B cell (primary cell): ENCODE results near the gene WNK2. TPM values are rescaled to one million over a fixed set of nuclear protein-coding genes. Genes with fewer than 3 reads are reported as not detected.

Experiments
- ATAC-seq: fragments of 200-7000 bp; cut with Tn5 transposase; one replicate; pipeline ENCODE4 v1.10.0; 2021; ENCODE audit warnings: low read depth, mild to moderate bottlenecking, moderate number of reproducible peaks, moderate library complexity
- CTCF ChIA-PET: fragments of 350-600 bp; sonication (Branson Sonifier 250); formaldehyde crosslinking; loops from one replicate; lab custom pipeline; 2021; ENCODE audit warnings: antibody characterized with exemption, inconsistent platforms; lab: Charles Lee
- POLR2A ChIA-PET: fragments of 350-600 bp; sonication (Branson Sonifier 250); formaldehyde crosslinking; loops from one replicate; lab custom pipeline; 2021; ENCODE audit warnings: antibody characterized with exemption; lab: Charles Lee
- DNase-seq: peaks from one replicate; pipeline ENCODE4 v3.0.0; 2013
- H2AFZ ChIP-seq: 2 replicates; pipeline ENCODE4 v1.6.1; 2012; ENCODE audit warnings: mild to moderate bottlenecking, low read depth, low read length; ENCODE audit not compliant: insufficient read depth, poor library complexity, severe bottlenecking
- H3K27ac ChIP-seq, 2 donors: 1 replicate in 1 of 2; 2 replicates in 1 of 2; pipeline ENCODE4 v1.5.1; 2012 to 2013; ENCODE audit warnings: low read length in 2 of 2, mild to moderate bottlenecking in 2 of 2, moderate library complexity in 1 of 2
- H3K27me3 ChIP-seq, 4 experiments: fragments of 200-600 bp in 1 of 4; sonication (generic) in 1 of 4; replicated peaks in 1 of 4; 1 replicate in 2 of 4; 2 replicates in 2 of 4; pipeline versions ENCODE4 v1.6.1 to v1.7.0; 2013 to 2016; ENCODE audit warnings: low read length in 3 of 4, mild to moderate bottlenecking in 2 of 4, mixed read lengths in 1 of 4, moderate library complexity in 1 of 4; ENCODE audit not compliant: insufficient read depth in 4 of 4, control insufficient read depth in 3 of 4; ENCODE audit errors: control extremely low read depth in 1 of 4
- H3K36me3 ChIP-seq, 2 experiments: replicated peaks in 1 of 2; 1 replicate in 1 of 2; 2 replicates in 1 of 2; pipeline versions ENCODE4 v1.6.1 to v1.7.1; 2013; ENCODE audit warnings: low read length in 1 of 2; ENCODE audit not compliant: insufficient read depth in 2 of 2, control insufficient read depth in 1 of 2; ENCODE audit errors: control extremely low read depth in 1 of 2, extremely low read depth in 1 of 2
- H3K4me1 ChIP-seq, 2 donors: fragments of 200-600 bp in 1 of 2; sonication (generic) in 1 of 2; 1 replicate in 1 of 2; 2 replicates in 1 of 2; pipeline versions ENCODE4 v1.5.1 to v1.6.1; 2013 to 2017; ENCODE audit warnings: low read length in 2 of 2; ENCODE audit not compliant: control insufficient read depth in 2 of 2, insufficient read depth in 2 of 2
- H3K4me2 ChIP-seq: replicated peaks from 2 replicates; pipeline ENCODE3; 2012; ENCODE audit warnings: mild to moderate bottlenecking, low read depth, low read length; ENCODE audit not compliant: poor library complexity, severe bottlenecking
- H3K4me3 ChIP-seq, 5 experiments: fragments of 200-600 bp in 1 of 5; sonication (generic) in 1 of 5; 1 replicate in 3 of 5; 2 replicates in 2 of 5; pipeline versions ENCODE4 v1.5.1 to v1.7.0; 2011 to 2016; ENCODE audit warnings: low read length in 4 of 5, mild to moderate bottlenecking in 4 of 5, low read depth in 2 of 5, control low read depth in 1 of 5, moderate library complexity in 1 of 5; ENCODE audit not compliant: insufficient read depth in 1 of 5; ENCODE audit errors: control extremely low read depth in 1 of 5, extremely low read depth in 1 of 5
- H3K79me2 ChIP-seq: fragments of 200-600 bp; sonication (generic); one replicate; pipeline ENCODE4 v1.6.0; 2016; ENCODE audit warnings: low read length; ENCODE audit not compliant: control insufficient read depth, insufficient read depth
- H3K9ac ChIP-seq: fragments of 200-600 bp; sonication (generic); 2 replicates; pipeline ENCODE4 v1.6.1; 2017; ENCODE audit warnings: mild to moderate bottlenecking, low read length, moderate library complexity
- H3K9me3 ChIP-seq, 3 donors: one replicate each; pipeline versions ENCODE4 v1.6.1 to v1.7.1; 2013; ENCODE audit warnings: low read length in 2 of 3; ENCODE audit not compliant: control insufficient read depth in 2 of 3, insufficient read depth in 1 of 3; ENCODE audit errors: control extremely low read depth in 1 of 3
- H4K20me1 ChIP-seq: 2 replicates; pipeline ENCODE4 v1.6.0; 2012; ENCODE audit warnings: mild to moderate bottlenecking, low read length; ENCODE audit not compliant: insufficient read depth, control insufficient read depth, poor library complexity, severe bottlenecking
- H3K27ac Mint-ChIP-seq: one replicate; pipeline ENCODE4 v1.8.0; 2021; ENCODE audit warnings: mixed read lengths
- H3K27me3 Mint-ChIP-seq: one replicate; pipeline ENCODE4 v1.8.0; 2021; ENCODE audit warnings: mixed read lengths
- H3K4me1 Mint-ChIP-seq: one replicate; pipeline ENCODE4 v1.8.0; 2021; ENCODE audit warnings: mixed read lengths
- H3K4me3 Mint-ChIP-seq: one replicate; pipeline ENCODE4 v1.8.0; 2021; ENCODE audit warnings: mixed read lengths
- H3K9me3 Mint-ChIP-seq: one replicate; pipeline ENCODE4 v1.8.0; 2022; ENCODE audit warnings: mixed read lengths; ENCODE audit not compliant: insufficient read depth
- EZH2 ChIP-seq: IDR thresholded peaks from 2 replicates; pipeline ENCODE4 v1.6.1; 2012; ENCODE audit warnings: borderline replicate concordance, low read depth, mild to moderate bottlenecking, moderate library complexity, low read length; ENCODE audit not compliant: insufficient read depth, poor library complexity, severe bottlenecking
- WGBS: methylation state at CpG from one replicate; pipeline ENCODE4 v1.1.5; 2013; ENCODE audit warnings: missing lambda C conversion rate; ENCODE audit not compliant: insufficient coverage; 5-methylcytosine and 5-hydroxymethylcytosine counted together
- intact Hi-C: fragments of 100-400 bp; cut with micrococcal nuclease; formaldehyde crosslinking; loops from one replicate; pipeline ENCODE4 v1.10.0; 2022
- polyA plus RNA-seq: library from polyadenylated mRNA; depleted of rRNA; stranded (reverse); fragments of >200 nt; gene quantifications from 2 replicates; pipeline ENCODE4 v1.2.3, GENCODE V29; 2012
- total RNA-seq, 2 donors: library from RNA; stranded (reverse); fragments of 120-200 nt in 1 of 2; gene quantifications; 1 replicate in 1 of 2; 2 replicates in 1 of 2; pipeline versions ENCODE4 v1.2.3 to v1.2.4, GENCODE V29; 2013 to 2022
- TF ChIP-seq, protein P1 (sequence below): fragments of 200-600 bp; IDR thresholded peaks from one replicate; pipeline ENCODE4 v1.8.0; 2022; ENCODE audit warnings: antibody characterized with exemption, mild to moderate bottlenecking

Gene WNK2
- total and polyA plus RNA-seq, 2 donors (not counting 1 experiment from before 2014, with no cell fraction given) = 0.49 TPM; not detected in 1

DNA sequence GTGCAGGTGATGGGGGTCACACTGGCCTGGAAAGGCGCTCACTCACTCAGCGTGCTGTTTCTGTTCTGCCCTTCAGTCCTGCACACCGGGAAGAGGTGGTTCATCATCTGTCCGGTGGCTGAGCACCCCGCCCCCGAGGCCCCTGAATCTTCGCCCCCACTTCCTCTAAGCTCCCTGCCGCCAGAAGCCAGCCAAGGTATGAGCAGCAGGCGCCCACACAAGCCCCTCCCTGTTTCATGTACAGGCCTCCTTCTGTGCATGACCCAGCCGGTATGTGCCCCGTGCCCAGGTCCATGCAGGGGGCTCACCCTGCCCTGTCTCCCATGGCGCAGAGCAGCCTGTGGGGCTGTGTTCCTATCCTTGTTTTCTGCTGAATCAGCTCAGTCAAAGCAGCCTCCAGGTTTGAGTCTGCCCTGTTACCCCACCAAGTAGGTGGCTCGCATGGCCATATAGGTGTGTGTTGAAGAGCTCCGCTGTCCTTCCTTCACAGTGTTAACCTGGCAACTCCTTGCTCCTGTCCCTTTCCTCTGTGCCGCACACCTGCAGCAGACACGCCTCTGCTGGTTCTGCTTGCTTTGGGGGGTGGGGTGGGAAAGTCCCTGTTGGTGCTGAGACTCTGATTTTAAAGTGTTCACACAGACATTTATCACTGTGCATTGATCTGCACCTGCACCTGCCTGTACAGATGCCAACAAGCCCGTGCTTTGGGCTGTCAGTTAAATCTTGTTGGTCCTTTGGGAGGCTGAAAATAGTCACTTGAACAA, 84.8 kb downstream of the WNK2 start:
- Histone ChIP-seq H2AFZ (peak overlapping the region; percentile 59), H3K9ac (peak overlapping the region; percentile 66), H4K20me1 (no peaks in the 10 kb centered on the region), H3K36me3 (no peaks in the 10 kb centered on the region), H3K79me2 (no peaks in the 10 kb centered on the region), H3K9me3 (peaks cover 4 to 5% (median 4%) of the 10 kb centered on the region in 3 donors), H3K4me3 (peak overlapping the region in 4 of 5 experiments; percentile 21 to 63 (median 50)), H3K27ac (peak overlapping the region; percentile 29 to 67), H3K4me1 (peaks cover 41 to 47% of the 10 kb centered on the region in 2 donors), H3K4me2 (peak overlapping the region; percentile 96), H3K27me3 (peaks cover 0 to 12% (median 0%) of the 10 kb centered on the region in 4 experiments)
- no peak for TF ChIP-seq EZH2
- TF ChIP-seq, protein P1, sequence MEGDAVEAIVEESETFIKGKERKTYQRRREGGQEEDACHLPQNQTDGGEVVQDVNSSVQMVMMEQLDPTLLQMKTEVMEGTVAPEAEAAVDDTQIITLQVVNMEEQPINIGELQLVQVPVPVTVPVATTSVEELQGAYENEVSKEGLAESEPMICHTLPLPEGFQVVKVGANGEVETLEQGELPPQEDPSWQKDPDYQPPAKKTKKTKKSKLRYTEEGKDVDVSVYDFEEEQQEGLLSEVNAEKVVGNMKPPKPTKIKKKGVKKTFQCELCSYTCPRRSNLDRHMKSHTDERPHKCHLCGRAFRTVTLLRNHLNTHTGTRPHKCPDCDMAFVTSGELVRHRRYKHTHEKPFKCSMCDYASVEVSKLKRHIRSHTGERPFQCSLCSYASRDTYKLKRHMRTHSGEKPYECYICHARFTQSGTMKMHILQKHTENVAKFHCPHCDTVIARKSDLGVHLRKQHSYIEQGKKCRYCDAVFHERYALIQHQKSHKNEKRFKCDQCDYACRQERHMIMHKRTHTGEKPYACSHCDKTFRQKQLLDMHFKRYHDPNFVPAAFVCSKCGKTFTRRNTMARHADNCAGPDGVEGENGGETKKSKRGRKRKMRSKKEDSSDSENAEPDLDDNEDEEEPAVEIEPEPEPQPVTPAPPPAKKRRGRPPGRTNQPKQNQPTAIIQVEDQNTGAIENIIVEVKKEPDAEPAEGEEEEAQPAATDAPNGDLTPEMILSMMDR = no peak
- Mint-ChIP-seq H3K4me3 (peak overlapping the region; percentile 92), H3K27me3 (peaks cover 16% of the 10 kb centered on the region), H3K9me3 (no peaks in the 10 kb centered on the region), H3K27ac (peak overlapping the region; percentile 85), H3K4me1 (peaks cover 43% of the 10 kb centered on the region)
- 2% methylated on average over 13 of the region's 17 CpGs for WGBS
- DNase-seq = peak; percentile 80
- CTCF ChIA-PET = no interaction called here
- intact Hi-C loops = no loop called here
- POLR2A ChIA-PET = no interaction called here
- ATAC-seq = peak; percentile 72

DNA sequence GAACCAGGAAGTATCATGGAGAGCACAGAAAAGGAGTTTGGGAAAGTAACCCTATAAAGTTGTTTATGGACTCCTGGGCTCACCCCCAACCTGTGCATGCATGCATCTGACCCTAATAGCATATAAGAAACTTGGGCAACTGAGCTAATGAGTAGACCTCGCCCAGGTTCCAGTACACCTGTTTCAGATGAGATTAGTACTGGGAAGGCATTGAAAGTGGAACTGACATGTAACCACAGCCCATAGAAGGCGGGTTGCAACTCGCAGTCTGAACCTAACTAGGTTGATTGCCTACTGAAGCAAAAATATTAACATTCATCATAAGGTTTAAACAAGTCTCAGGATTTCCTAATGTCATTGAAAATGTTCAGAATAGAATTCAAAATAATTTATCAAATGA, 87.0 kb downstream of the WNK2 start:
- Mint-ChIP-seq H3K9me3 (no peaks in the 10 kb centered on the region), H3K27ac (no peak overlapping the region), H3K4me1 (peaks cover 43% of the 10 kb centered on the region), H3K4me3 (peak overlapping the region; percentile 46), H3K27me3 (peaks cover 28% of the 10 kb centered on the region)
- no peak overlapping the region for H3K9ac ChIP-seq
- peaks cover 4 to 11% (median 7%) of the 10 kb centered on the region in 3 donors for H3K9me3 ChIP-seq
- H3K4me2 ChIP-seq = peak overlapping the region; percentile 33
- DNase-seq = peak; percentile 39
- ChIA-PET CTCF (no interaction called here), POLR2A (no interaction called here)
- H3K27me3 ChIP-seq = peaks cover 0 to 20% (median 3%) of the 10 kb centered on the region in 4 experiments
- TF ChIP-seq, protein P1 = no peak
- no peak for TF ChIP-seq EZH2
- no peaks in the 10 kb centered on the region for H4K20me1 ChIP-seq
- WGBS = no CpG with 5 or more reads among the region's 3 CpGs
- H3K4me3 ChIP-seq = no peak overlapping the region
- ATAC-seq = no peak
- intact Hi-C loops = no loop called here
- H3K4me1 ChIP-seq = peaks cover 41 to 47% of the 10 kb centered on the region in 2 donors
- H2AFZ ChIP-seq = no peak overlapping the region
- H3K27ac ChIP-seq = no peak overlapping the region
- H3K36me3 ChIP-seq = no peaks in the 10 kb centered on the region
- no peaks in the 10 kb centered on the region for H3K79me2 ChIP-seq
